Retina (tissue), 1 donor: Measurements from ENCODE around the gene MAP4K3.
"Not testable (repeated sequence)": the region's sequence is repeated elsewhere in the genome, so short reads cannot be mapped to it uniquely, and the experiment has no call there.

Experiments
- DNase-seq: peaks from one replicate; pipeline ENCODE4 v3.0.0-alpha.2; 2016

MAP4K3 gene

GRCh38 chr2:39290433-39290832 is 146.7 kb downstream of the MAP4K3 start:
- no peak for DNase-seq

- DNase-seq: no peak
Observed at GRCh38 chr2:39289609-39290008, 147.5 kb downstream of the MAP4K3 start.

- no peak for DNase-seq
Observed at GRCh38 chr2:39283561-39283960, 153.5 kb downstream of the MAP4K3 start.

- no peak for DNase-seq
Observed at GRCh38 chr2:39281391-39281790, 155.7 kb downstream of the MAP4K3 start.

- no peak for DNase-seq
Observed at GRCh38 chr2:39275016-39275415, 162.1 kb downstream of the MAP4K3 start.

- no peak for DNase-seq
Observed at GRCh38 chr2:39269941-39270340, 167.1 kb downstream of the MAP4K3 start.

GRCh38 chr2:39266916-39267434 is 170.1 kb downstream of the MAP4K3 start:
- DNase-seq: no peak

GRCh38 chr2:39266139-39266805 is 170.8 kb downstream of the MAP4K3 start:
- no peak for DNase-seq

- no peak for DNase-seq
Observed at GRCh38 chr2:39265315-39265714, 171.8 kb downstream of the MAP4K3 start.

GRCh38 chr2:39264733-39265132 is 172.4 kb downstream of the MAP4K3 start:
- no peak for DNase-seq

GRCh38 chr2:39260087-39260486 is 177.0 kb downstream of the MAP4K3 start:
- no peak for DNase-seq

GRCh38 chr2:39256040-39256439 is 181.0 kb downstream of the MAP4K3 start:
- no peak for DNase-seq

- no peak for DNase-seq
Observed at GRCh38 chr2:39252888-39253518, 184.1 kb downstream of the MAP4K3 start.

- no peak for DNase-seq
Observed at GRCh38 chr2:39247512-39248043, 189.5 kb downstream of the MAP4K3 start.

- no peak for DNase-seq
Observed at GRCh38 chr2:39246382-39246980, 190.6 kb downstream of the MAP4K3 start.

- DNase-seq: not testable (repeated sequence)
Observed at GRCh38 chr2:39244963-39245625, 192.0 kb downstream of the MAP4K3 start.

GRCh38 chr2:39244241-39244862 is 192.7 kb downstream of the MAP4K3 start:
- not testable (repeated sequence) for DNase-seq

GRCh38 chr2:39243469-39244123 is 193.5 kb downstream of the MAP4K3 start, which contains the start of gene CDKL4:
TSS of gene CDKL4 (minus strand) at chr2:39243970.
- DNase-seq: peak; percentile 64

GRCh38 chr2:39241588-39241987 is 195.5 kb downstream of the MAP4K3 start:
- DNase-seq: no peak

GRCh38 chr2:39240758-39241157 is 196.3 kb downstream of the MAP4K3 start:
- DNase-seq: no peak

- DNase-seq: no peak
Observed at GRCh38 chr2:39234754-39235153, 202.3 kb downstream of the MAP4K3 start.

- no peak for DNase-seq
Observed at GRCh38 chr2:39232141-39232540, 204.9 kb downstream of the MAP4K3 start.
